ENCODE results near the gene FOXP2. TPM values are rescaled to one million over a fixed set of nuclear protein-coding genes. Genes with fewer than 3 reads are reported as not detected.

The FOXP2 gene
- total RNA-seq, 1 donor from 2014 or later, result 11.0 TPM

DNA sequence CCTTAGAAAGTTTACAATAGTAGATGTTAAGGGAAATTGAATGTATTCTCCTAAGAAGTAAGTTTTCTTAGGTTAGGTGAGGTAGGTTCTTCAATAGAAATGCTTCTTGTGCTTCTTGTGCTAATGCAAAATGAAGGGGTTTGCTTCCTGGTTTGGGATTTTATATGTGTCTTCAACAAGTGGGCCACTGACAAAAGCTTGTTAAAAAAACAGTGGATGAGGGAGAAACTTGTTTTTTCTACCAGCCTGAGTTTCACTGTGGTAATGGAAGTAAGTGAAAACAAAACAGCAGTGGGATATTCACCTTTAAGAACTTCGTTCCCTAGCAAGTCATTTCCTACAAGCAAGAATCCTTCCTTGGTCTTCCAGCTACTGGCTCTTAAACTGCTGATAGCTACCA, 107.5 kb downstream of the FOXP2 start:
- TF ChIP-seq, protein P1, sequence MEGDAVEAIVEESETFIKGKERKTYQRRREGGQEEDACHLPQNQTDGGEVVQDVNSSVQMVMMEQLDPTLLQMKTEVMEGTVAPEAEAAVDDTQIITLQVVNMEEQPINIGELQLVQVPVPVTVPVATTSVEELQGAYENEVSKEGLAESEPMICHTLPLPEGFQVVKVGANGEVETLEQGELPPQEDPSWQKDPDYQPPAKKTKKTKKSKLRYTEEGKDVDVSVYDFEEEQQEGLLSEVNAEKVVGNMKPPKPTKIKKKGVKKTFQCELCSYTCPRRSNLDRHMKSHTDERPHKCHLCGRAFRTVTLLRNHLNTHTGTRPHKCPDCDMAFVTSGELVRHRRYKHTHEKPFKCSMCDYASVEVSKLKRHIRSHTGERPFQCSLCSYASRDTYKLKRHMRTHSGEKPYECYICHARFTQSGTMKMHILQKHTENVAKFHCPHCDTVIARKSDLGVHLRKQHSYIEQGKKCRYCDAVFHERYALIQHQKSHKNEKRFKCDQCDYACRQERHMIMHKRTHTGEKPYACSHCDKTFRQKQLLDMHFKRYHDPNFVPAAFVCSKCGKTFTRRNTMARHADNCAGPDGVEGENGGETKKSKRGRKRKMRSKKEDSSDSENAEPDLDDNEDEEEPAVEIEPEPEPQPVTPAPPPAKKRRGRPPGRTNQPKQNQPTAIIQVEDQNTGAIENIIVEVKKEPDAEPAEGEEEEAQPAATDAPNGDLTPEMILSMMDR (IDR thresholded peaks at IDR 0.05), result no peak
- no peaks in the 10 kb centered on the region for H3K36me3 ChIP-seq
- no peaks in the 10 kb centered on the region for H3K9me3 ChIP-seq
- intact Hi-C loops (cut with DNase I), result no loop called here
- no peak for DNase-seq (ENCODE audit: low spot score in 2 of 2)
- no peaks in the 10 kb centered on the region for H3K27me3 ChIP-seq
- H3K4me3 ChIP-seq, result no peak overlapping the region
- no peak overlapping the region for H3K27ac ChIP-seq
- H3K4me1 ChIP-seq, result no peaks in the 10 kb centered on the region

DNA sequence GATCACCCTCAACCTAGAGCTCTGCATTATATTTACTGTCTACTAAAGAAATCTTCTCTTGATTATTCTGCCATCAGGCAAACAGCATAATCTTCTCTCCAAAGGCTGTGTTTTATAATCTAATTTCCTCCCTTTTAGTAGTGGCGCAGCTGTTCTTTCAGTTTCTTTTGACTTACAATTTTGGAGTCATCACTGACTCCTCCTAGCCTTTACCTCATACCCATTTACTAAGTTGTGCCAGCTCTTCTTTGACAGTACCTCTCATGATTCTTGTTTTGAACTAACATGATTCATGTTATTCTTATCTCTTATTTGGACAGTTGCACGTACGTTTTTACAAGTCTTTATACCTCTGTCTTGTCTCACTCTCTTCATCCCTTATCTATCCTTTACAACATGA, 113.0 kb downstream of the FOXP2 start:
- H3K9me3 ChIP-seq, result no peaks in the 10 kb centered on the region
- no peak overlapping the region for H3K27ac ChIP-seq
- H3K4me1 ChIP-seq, result no peaks in the 10 kb centered on the region
- intact Hi-C loops (cut with DNase I), result no loop called here
- H3K36me3 ChIP-seq, result no peaks in the 10 kb centered on the region
- H3K27me3 ChIP-seq, result no peaks in the 10 kb centered on the region
- H3K4me3 ChIP-seq, result no peak overlapping the region
- TF ChIP-seq, protein P1 (IDR thresholded peaks at IDR 0.05), result no peak
- DNase-seq (ENCODE audit: low spot score in 2 of 2), result no peak

DNA sequence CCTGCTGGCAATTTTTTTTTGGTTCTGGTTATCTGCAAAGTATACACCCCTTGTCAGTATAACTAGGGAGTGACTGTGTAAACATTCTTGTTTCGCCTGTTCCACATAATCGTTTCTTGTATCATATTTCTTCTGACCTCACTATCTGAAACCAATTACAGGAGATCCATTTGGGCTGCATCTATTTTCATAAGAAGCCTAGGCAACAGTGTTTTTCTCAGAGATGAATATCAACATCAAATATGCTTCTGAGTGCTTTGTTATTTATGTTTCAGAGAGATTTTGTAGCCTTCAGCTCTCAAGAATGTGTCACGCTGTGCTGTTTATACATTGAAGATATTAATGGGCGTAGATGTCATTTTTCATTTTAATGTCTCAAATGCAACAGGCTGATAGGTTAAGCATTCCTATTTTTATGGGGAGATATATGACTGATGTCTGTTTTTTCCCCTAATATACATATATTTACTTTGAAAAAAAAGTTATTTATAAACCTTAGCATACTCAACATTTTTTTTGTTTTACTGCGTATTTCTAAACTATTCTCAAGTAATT, 115.5 kb downstream of the FOXP2 start:
- intact Hi-C loops (cut with DNase I), result loop anchor here (10.0 kb wide), 1 partner anchor 115 kb away; the partner anchor contains the start of gene FOXP2

DNA sequence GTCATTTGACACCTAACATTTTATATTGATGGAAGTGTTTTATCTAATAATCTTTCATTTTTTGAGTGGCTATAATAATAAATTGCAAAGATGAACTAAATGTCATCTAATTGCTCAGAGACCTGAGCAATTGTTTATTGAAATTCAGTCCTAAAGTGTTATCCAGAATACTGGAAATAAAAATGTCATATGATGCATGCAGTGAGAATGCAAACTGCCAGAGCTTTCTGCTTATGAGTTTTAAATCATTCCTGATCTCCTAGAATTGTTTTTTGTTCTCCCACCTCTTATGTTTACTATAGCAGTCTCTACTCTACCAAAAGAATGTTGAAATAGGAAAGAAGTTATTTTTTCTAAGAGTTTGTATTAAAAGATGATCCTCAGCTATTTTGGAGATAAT, 116.7 kb downstream of the FOXP2 start:
- no peaks in the 10 kb centered on the region for H3K9me3 ChIP-seq
- no peak overlapping the region for H3K27ac ChIP-seq
- H3K4me1 ChIP-seq, result peaks cover 0 to 3% of the 10 kb centered on the region in 2 donors
- TF ChIP-seq, protein P1 (IDR thresholded peaks at IDR 0.05), result no peak
- no peaks in the 10 kb centered on the region for H3K27me3 ChIP-seq
- intact Hi-C loops (cut with DNase I), result loop anchor here (10.0 kb wide), 1 partner anchor 117 kb away; the partner anchor contains the start of gene FOXP2
- H3K36me3 ChIP-seq, result no peaks in the 10 kb centered on the region
- DNase-seq (ENCODE audit: low spot score in 2 of 2), result no peak
- H3K4me3 ChIP-seq, result no peak overlapping the region

More for the DNA sequence above, 115.5 kb downstream of the FOXP2 start:
- H3K4me3 ChIP-seq, result no peak overlapping the region
- no peaks in the 10 kb centered on the region for H3K36me3 ChIP-seq
- no peak overlapping the region for H3K27ac ChIP-seq
- H3K9me3 ChIP-seq, result no peaks in the 10 kb centered on the region
- no peak for DNase-seq (ENCODE audit: low spot score in 2 of 2)
- H3K4me1 ChIP-seq, result peaks cover 0 to 3% of the 10 kb centered on the region in 2 donors
- TF ChIP-seq, protein P1 (IDR thresholded peaks at IDR 0.05), result no peak
- no peaks in the 10 kb centered on the region for H3K27me3 ChIP-seq

DNA sequence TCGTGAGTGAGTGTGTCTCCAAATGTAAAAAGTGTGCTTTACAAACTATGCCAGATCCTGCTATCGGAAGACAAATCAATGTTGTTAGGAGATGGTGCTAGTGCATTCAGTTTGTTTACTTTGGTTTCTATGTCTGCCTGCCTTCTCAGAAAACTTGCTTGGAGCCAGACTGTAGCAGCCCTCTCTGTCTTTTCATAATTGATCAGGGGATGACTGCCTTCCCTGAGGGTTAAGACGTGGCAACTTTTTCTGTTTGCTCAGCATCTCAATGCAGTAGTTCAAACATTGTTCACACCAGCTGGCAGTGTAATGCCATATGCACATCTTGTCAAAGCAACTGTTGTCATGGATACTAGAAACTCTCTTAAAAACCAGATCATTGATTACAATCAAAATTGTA, 118.5 kb downstream of the FOXP2 start:
- no peaks in the 10 kb centered on the region for H3K36me3 ChIP-seq

More for the DNA sequence above, 118.5 kb downstream of the FOXP2 start:
- intact Hi-C loops (cut with DNase I), result loop anchor here (10.0 kb wide), 1 partner anchor 118 kb away; the partner anchor contains the start of gene FOXP2
- Histone ChIP-seq H3K4me1 (peaks cover 0 to 3% of the 10 kb centered on the region in 2 donors), H3K4me3 (no peak overlapping the region), H3K27me3 (no peaks in the 10 kb centered on the region), H3K9me3 (no peaks in the 10 kb centered on the region), H3K27ac (no peak overlapping the region)
- DNase-seq (ENCODE audit: low spot score in 2 of 2), result no peak
- TF ChIP-seq, protein P1 (IDR thresholded peaks at IDR 0.05), result no peak

All from ascending aorta (tissue), 2 donors.